Activated T-cell treated with anti-CD3 and anti-CD28 coated beads for 1 hour (primary cell): ENCODE data around the gene STKLD1.

Experiments used
- DNase-seq: peaks from one replicate; pipeline ENCODE4 v3.0.0-alpha.2; 2020; ENCODE audit warnings: low read depth

Gene STKLD1

GRCh38 chr9:133417541-133418461, 41.6 kb downstream of the STKLD1 start, which contains the start of gene REXO4:
Gene REXO4 (minus strand): TSS chr9:133418010. CDS start chr9:133417844, 166 bp downstream.
- DNase-seq: peak; percentile 76

GRCh38 chr9:133419005-133419404, 42.8 kb downstream of the STKLD1 start:
- DNase-seq: no peak

- no peak for DNase-seq
Measured at GRCh38 chr9:133420392-133420827, 44.2 kb downstream of the STKLD1 start.

GRCh38 chr9:133421615-133422542, 45.7 kb downstream of the STKLD1 start, which contains the start of gene ADAMTS13:
Gene ADAMTS13 (plus strand): TSS chr9:133422367. CDS start chr9:133422444, 77 bp downstream.
- no peak for DNase-seq

- no peak for DNase-seq
Measured at GRCh38 chr9:133423216-133423615, 47.0 kb downstream of the STKLD1 start.

- DNase-seq: no peak
Measured at GRCh38 chr9:133424187-133424586, 48.0 kb downstream of the STKLD1 start.

GRCh38 chr9:133425049-133425632, 49.0 kb downstream of the STKLD1 start:
- DNase-seq: no peak

GRCh38 chr9:133426011-133426410, 49.8 kb downstream of the STKLD1 start:
- DNase-seq: no peak

GRCh38 chr9:133427658-133428348, 51.6 kb downstream of the STKLD1 start:
- DNase-seq: no peak

- no peak for DNase-seq
Measured at GRCh38 chr9:133428617-133429101, 52.5 kb downstream of the STKLD1 start.

GRCh38 chr9:133429214-133429613, 53.0 kb downstream of the STKLD1 start:
- no peak for DNase-seq

GRCh38 chr9:133429641-133430161, 53.5 kb downstream of the STKLD1 start:
- DNase-seq: peak; percentile 9

- no peak for DNase-seq
Measured at GRCh38 chr9:133430244-133430643, 54.1 kb downstream of the STKLD1 start.

- DNase-seq: no peak
Measured at GRCh38 chr9:133433351-133433843, 57.2 kb downstream of the STKLD1 start.

GRCh38 chr9:133436681-133437080, 60.5 kb downstream of the STKLD1 start:
- DNase-seq: no peak

GRCh38 chr9:133437753-133438531, 61.8 kb downstream of the STKLD1 start:
- DNase-seq: no peak

GRCh38 chr9:133439337-133439736, 63.2 kb downstream of the STKLD1 start:
- no peak for DNase-seq

GRCh38 chr9:133440874-133441273, 64.7 kb downstream of the STKLD1 start:
- DNase-seq: no peak

GRCh38 chr9:133441571-133441970, 65.4 kb downstream of the STKLD1 start:
- no peak for DNase-seq

GRCh38 chr9:133443248-133443647, 67.1 kb downstream of the STKLD1 start:
- no peak for DNase-seq
